Vagina (tissue), 2 donors: Measurements from ENCODE around the gene SLC16A6.

Experiments used
- CTCF ChIP-seq, 3 experiments: fragments of 450-650 bp in 2 of 3; fragments of 200-600 bp in 1 of 3; sonication (generic) in 1 of 3; IDR thresholded peaks; one replicate each; pipeline ENCODE4 v1.5.1; 2017 to 2019; ENCODE audit warnings: antibody characterized with exemption in 3 of 3, mild to moderate bottlenecking in 2 of 3, moderate library complexity in 2 of 3
- POLR2A ChIP-seq, 2 donors: fragments of 450-650 bp; IDR thresholded peaks; one replicate each; pipeline ENCODE4 v1.6.1; 2017; ENCODE audit warnings: antibody characterized with exemption in 2 of 2, mild to moderate bottlenecking in 2 of 2, moderate library complexity in 2 of 2
- POLR2AphosphoS5 ChIP-seq, 2 donors: sonication (generic); formaldehyde crosslinking; IDR thresholded peaks; one replicate each; pipeline ENCODE4 v1.9.0; 2017; ENCODE audit warnings: antibody characterized with exemption in 2 of 2, mild to moderate bottlenecking in 2 of 2, low read depth in 1 of 2; ENCODE audit not compliant: insufficient read depth in 1 of 2

DNA sequence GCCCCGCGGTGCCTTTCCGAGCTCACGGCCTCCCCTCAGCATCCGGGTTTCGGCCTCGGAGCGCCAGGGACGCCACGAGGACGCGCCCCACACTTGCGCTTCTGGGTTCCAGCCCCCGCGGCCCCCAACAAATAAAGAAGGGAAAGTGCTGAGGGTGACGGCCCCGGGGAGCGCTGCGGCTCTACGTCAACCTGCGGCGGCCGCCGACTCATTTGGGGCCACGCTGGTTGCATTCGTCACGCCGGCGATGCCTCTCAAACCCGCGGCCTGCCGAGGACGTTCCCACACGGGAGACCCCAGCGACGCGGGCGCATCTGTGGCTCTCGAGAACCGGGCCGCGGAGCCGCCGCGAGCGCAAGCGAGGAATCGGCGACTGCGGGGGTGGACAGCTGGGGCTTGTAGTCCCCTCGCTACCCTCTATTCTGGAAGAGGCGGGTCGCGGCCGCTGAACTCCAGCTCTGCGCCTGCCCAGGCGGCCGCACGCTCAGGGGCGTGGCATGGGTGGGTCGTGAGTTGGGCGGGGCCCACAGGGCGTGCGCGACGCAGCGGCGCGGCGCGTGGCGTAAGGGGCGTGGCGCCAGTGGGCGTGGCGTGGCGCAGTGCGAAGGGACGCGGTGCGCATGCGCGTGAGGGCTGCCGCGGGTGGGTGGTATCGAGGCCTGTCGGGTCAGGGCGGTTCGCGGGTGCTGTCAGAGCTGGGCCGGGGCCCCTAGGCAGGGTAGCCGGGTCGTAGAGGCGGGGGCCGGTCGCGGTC, 43.3 kb downstream of the SLC16A6 start, which contains the start of gene AMZ2:
- TF ChIP-seq CTCF (IDR thresholded peaks at IDR 0.05) (peak in 1 of 3 experiments; percentile 13), POLR2A (IDR thresholded peaks at IDR 0.05) (peak; percentile 87 to 91), POLR2AphosphoS5 (IDR thresholded peaks at IDR 0.05; ENCODE audit: insufficient read depth in 1 of 2, low read depth in 1 of 2) (peak; percentile 74 to 99)
